Measurements from ENCODE around the gene MREG.

GRCh38 chr2:215942194-215942593 lies 71.2 kb downstream of the MREG start:
- TF ChIP-seq CTCF (IDR thresholded peaks at IDR 0.05; ENCODE audit: low read depth, low read length, poor library complexity, severe bottlenecking) (no peak), EZH2phosphoT487 (IDR thresholded peaks at IDR 0.05; ENCODE audit: borderline replicate concordance, low read length) (no peak)
